Measurements from ENCODE around the gene MINDY3.

The MINDY3 gene

GRCh38 chr10:15793664-15794063, 66.6 kb downstream of the MINDY3 start (continued):
- TF ChIP-seq INSM2 (tag by site-specific recombination; IDR thresholded peaks at IDR 0.05) (no peak), ZNF600 (tag by site-specific recombination; IDR thresholded peaks at IDR 0.05) (peak; percentile 70), ZBTB48 (tag by site-specific recombination; IDR thresholded peaks at IDR 0.05) (no peak; the same call in 1 of the 2 replicates), ZNF645 (tag by site-specific recombination; IDR thresholded peaks at IDR 0.05) (no peak), ZEB2 (tag by site-specific recombination; IDR thresholded peaks at IDR 0.05) (no peak), ZNF792 (tag by site-specific recombination; IDR thresholded peaks at IDR 0.05) (no peak), ZNF639 (tag by site-specific recombination; IDR thresholded peaks at IDR 0.05) (peak; percentile 88), ZBTB49 (tag by site-specific recombination; IDR thresholded peaks at IDR 0.05; ENCODE audit: low read depth) (no peak), ZNF24 (tag by site-specific recombination; IDR thresholded peaks at IDR 0.05) (0 out of 2 replicates have a peak, but pooled peaks have one; percentile 44), ZXDB (tag by site-specific recombination; IDR thresholded peaks at IDR 0.05) (no peak), ZSCAN30 (tag by site-specific recombination; IDR thresholded peaks at IDR 0.05) (no peak), ZNF366 (tag by site-specific recombination; conservative IDR thresholded peaks at IDR 0.05) (peak; percentile 77), KLF10 (tag by site-specific recombination; IDR thresholded peaks at IDR 0.05) (peak; percentile 31; the same call in 1 of the 2 replicates), ZNF184 (tag by site-specific recombination; IDR thresholded peaks at IDR 0.05) (no peak), GLIS1 (tag by site-specific recombination; IDR thresholded peaks at IDR 0.05) (no peak), ZNF561 (tag by site-specific recombination; IDR thresholded peaks at IDR 0.05; ENCODE audit: borderline replicate concordance) (no peak), ZNF830 (tag by site-specific recombination; IDR thresholded peaks at IDR 0.05; ENCODE audit: low read depth) (no peak), ZNF621 (tag by site-specific recombination; IDR thresholded peaks at IDR 0.05) (no peak), BCL11B (tag by site-specific recombination; IDR thresholded peaks at IDR 0.05; ENCODE audit: low read depth) (no peak), ZNF768 (tag by site-specific recombination; IDR thresholded peaks at IDR 0.05) (no peak), ZNF548 (tag by site-specific recombination; IDR thresholded peaks at IDR 0.05) (no peak), ZNF18 (tag by site-specific recombination; IDR thresholded peaks at IDR 0.05) (no peak), ZNF555 (tag by site-specific recombination; conservative IDR thresholded peaks at IDR 0.05) (no peak), IKZF3 (tag by site-specific recombination; IDR thresholded peaks at IDR 0.05) (peak; percentile 81), ZNF843 (tag by site-specific recombination; IDR thresholded peaks at IDR 0.05) (peak; percentile 59; the same call in 1 of the 2 replicates), TSHZ1 (tag by site-specific recombination; IDR thresholded peaks at IDR 0.05; ENCODE audit: borderline replicate concordance) (no peak; the same call in 1 of the 2 replicates), REPIN1 (tag by site-specific recombination; IDR thresholded peaks at IDR 0.05; ENCODE audit: low read depth) (no peak), ZNF558 (tag by site-specific recombination; IDR thresholded peaks at IDR 0.05) (no peak), ZNF274 (IDR thresholded peaks at IDR 0.05; ENCODE audit: low read length) (no peak), ZNF274 (tag by site-specific recombination; IDR thresholded peaks at IDR 0.05; ENCODE audit: borderline replicate concordance) (no peak), SETDB1 (IDR thresholded peaks at IDR 0.05; ENCODE audit: insufficient read length, low read length) (no peak)

All from HEK293 (cell line).